Activated CD4-positive, alpha-beta memory T cell treated with anti-CD3 and anti-CD28 coated beads for 36 hours (primary cell): ENCODE measurements around the gene IFITM2. TPM values are rescaled to one million over a fixed set of nuclear protein-coding genes. Genes with fewer than 3 reads are reported as not detected.
A peak's percentile ranks its signal among the peaks of the same experiment; 100 is the strongest.
"Not testable (repeated sequence)": the region's sequence is repeated elsewhere in the genome, so short reads cannot be mapped to it uniquely, and the experiment has no call there.

Experiments
- CTCF ChIA-PET: fragments of 350-600 bp; sonication (Branson Sonifier 250); formaldehyde crosslinking; loops from one replicate; lab custom pipeline; 2021; ENCODE audit warnings: antibody characterized with exemption, inconsistent platforms; lab: Charles Lee
- POLR2A ChIA-PET: fragments of 350-600 bp; sonication (Branson Sonifier 250); formaldehyde crosslinking; loops from one replicate; lab custom pipeline; 2021; ENCODE audit warnings: antibody characterized with exemption; lab: Charles Lee
- DNase-seq: peaks from one replicate; pipeline ENCODE4 v3.0.0-alpha.2; 2020
- H3K27ac Mint-ChIP-seq: one replicate; pipeline ENCODE4 v1.8.0; 2021; ENCODE audit warnings: mixed read lengths
- H3K27me3 Mint-ChIP-seq: one replicate; pipeline ENCODE4 v1.8.0; 2021; ENCODE audit warnings: mixed read lengths
- H3K36me3 Mint-ChIP-seq: one replicate; pipeline ENCODE4 v1.8.0; 2021; ENCODE audit warnings: mixed read lengths
- H3K4me1 Mint-ChIP-seq: one replicate; pipeline ENCODE4 v1.8.0; 2021; ENCODE audit warnings: low read depth, mixed read lengths
- H3K4me3 Mint-ChIP-seq: one replicate; pipeline ENCODE4 v1.8.0; 2021; ENCODE audit warnings: mild to moderate bottlenecking, mixed read lengths
- H3K9me3 Mint-ChIP-seq: one replicate; pipeline ENCODE4 v1.8.0; 2021; ENCODE audit warnings: mixed read lengths
- intact Hi-C: fragments of 100-400 bp; cut with micrococcal nuclease; formaldehyde crosslinking; loops from one replicate; pipeline ENCODE4 v1.15.1; 2023
- total RNA-seq, 2 experiments: library from RNA; stranded (reverse); gene quantifications; one replicate each; pipeline ENCODE4 v1.2.3, GENCODE V29; 2021

IFITM2 gene
- total RNA-seq, 2 experiments from 2014 or later: 525 to 561 TPM

GRCh38 chr11:344836-345578, 37.4 kb downstream of the IFITM2 start:
- no peak for DNase-seq
- Mint-ChIP-seq H3K27ac (no peak overlapping the region), H3K36me3 (no peaks in the 10 kb centered on the region), H3K9me3 (no peaks in the 10 kb centered on the region), H3K4me3 (no peak overlapping the region), H3K27me3 (no peaks in the 10 kb centered on the region), H3K4me1 (peaks cover 8% of the 10 kb centered on the region)
- intact Hi-C loops: no loop called here
- POLR2A ChIA-PET: no interaction called here
- CTCF ChIA-PET: interaction anchor here (1.0 to 2.1 kb wide), 3 partner anchors 40 to 64 kb away, joined by 3 to 6 read pairs (median 3); no protein-coding TSS in a partner anchor

DNA sequence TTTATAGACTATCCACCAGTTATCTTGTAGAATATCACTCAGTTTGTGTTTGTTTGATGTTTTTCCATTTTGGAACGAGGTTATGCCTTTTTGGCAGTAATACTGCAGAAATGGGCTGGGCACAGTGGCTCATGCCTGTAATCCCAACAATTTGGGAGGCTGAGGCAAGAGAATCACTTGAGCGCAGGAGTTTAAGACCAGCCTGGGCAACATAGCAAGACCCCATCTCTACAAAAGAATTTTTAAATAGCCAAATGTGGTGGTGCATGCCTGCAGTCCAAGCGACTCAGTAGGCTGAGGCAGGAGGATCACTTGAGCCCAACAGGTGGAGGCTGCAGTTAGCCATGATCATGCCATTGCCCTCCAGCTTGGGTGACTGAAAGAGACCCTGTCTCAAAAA, 38.9 kb downstream of the IFITM2 start:
- ChIA-PET POLR2A (no interaction called here), CTCF (interaction anchor here (2.1 kb wide), 1 partner anchor 42 kb away, joined by 6 read pairs; no protein-coding TSS in a partner anchor)
- no peaks in the 10 kb centered on the region for H3K27me3 Mint-ChIP-seq
- no peak for DNase-seq
- H3K27ac Mint-ChIP-seq: no peak overlapping the region
- H3K36me3 Mint-ChIP-seq: no peaks in the 10 kb centered on the region
- intact Hi-C loops: no loop called here
- H3K4me3 Mint-ChIP-seq: no peak overlapping the region
- H3K9me3 Mint-ChIP-seq: no peaks in the 10 kb centered on the region
- H3K4me1 Mint-ChIP-seq: peaks cover 14% of the 10 kb centered on the region

- intact Hi-C loops, H3K4me3 Mint-ChIP-seq, DNase-seq, H3K36me3 Mint-ChIP-seq, H3K27me3 Mint-ChIP-seq, H3K27ac Mint-ChIP-seq, POLR2A ChIA-PET, H3K9me3 Mint-ChIP-seq: not testable (repeated sequence)
- H3K4me1 Mint-ChIP-seq: peaks cover 27% of the 10 kb centered on the region
- CTCF ChIA-PET: interaction anchor here (1.1 to 2.0 kb wide), 2 partner anchors 37 to 99 kb away, joined by 3 to 5 read pairs; no protein-coding TSS in a partner anchor
Observed at GRCh38 chr11:349270-349954, 41.8 kb downstream of the IFITM2 start.

DNA sequence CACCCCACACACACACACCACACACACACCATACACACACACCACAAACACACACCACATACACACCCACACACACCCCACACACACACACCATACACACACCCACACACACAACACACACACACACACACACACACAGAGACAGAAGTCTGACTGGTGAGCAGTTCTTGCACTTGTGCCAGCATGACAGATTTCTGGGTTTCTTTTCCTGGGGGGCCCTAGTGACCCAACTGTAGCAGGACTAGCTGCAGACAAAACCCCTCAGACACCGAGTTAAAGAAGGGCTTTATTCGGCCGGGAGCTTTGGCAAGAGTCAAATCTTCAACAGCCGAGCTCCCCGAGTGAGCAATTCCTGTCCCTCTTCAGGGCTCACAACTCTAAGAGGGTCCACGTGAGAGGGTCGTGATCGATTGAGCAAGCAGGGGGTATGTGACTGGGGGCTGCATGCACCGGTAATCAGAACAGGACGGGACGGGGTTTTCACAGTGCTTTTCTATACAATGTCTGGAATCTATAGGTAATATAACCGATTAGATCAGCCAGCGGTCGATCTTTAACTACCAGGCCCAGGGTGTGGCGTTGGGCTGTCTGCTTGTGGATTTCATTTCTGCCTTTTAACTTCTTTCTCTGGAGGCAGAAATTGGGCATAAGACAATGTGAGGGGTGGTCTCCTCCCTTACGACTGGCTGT, 42.6 kb downstream of the IFITM2 start:
- POLR2A ChIA-PET, H3K27me3 Mint-ChIP-seq, CTCF ChIA-PET, H3K27ac Mint-ChIP-seq, DNase-seq, H3K36me3 Mint-ChIP-seq, H3K9me3 Mint-ChIP-seq, intact Hi-C loops, H3K4me3 Mint-ChIP-seq: not testable (repeated sequence)
- peaks cover 32% of the 10 kb centered on the region for H3K4me1 Mint-ChIP-seq

DNA sequence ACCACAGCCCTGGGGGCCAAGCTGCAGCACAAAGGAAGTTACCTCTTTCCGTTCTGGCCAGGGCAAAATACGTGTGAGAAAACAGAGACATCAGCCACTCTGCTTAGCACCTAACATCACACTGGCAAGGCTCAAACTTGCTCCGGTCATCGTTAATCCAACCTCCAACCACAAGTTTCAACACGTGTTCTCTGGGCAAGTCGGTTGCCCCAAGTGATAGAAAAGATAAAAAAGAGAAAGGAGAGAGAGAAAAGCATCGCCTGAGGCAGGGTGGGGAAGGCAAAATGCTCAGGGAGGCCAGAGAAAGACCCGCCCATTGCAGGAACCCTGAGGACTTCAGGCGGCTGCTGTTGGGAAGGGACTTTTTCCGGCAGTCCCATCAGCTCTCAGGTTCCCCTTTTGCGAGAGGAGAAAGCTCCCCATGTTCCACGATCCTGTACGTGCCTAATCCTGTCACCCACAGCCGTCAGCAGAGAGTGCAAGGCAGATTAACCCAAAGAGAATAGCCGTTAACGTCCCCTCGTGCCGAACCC, 43.2 kb downstream of the IFITM2 start:
- peaks cover 1% of the 10 kb centered on the region for H3K36me3 Mint-ChIP-seq
- H3K27me3 Mint-ChIP-seq: no peaks in the 10 kb centered on the region
- ChIA-PET POLR2A (no interaction called here), CTCF (no interaction called here)
- DNase-seq: no peak
- H3K4me3 Mint-ChIP-seq: no peak overlapping the region
- H3K27ac Mint-ChIP-seq: peak overlapping the region; percentile 14
- H3K9me3 Mint-ChIP-seq: no peaks in the 10 kb centered on the region
- peaks cover 33% of the 10 kb centered on the region for H3K4me1 Mint-ChIP-seq
- intact Hi-C loops: no loop called here

DNA sequence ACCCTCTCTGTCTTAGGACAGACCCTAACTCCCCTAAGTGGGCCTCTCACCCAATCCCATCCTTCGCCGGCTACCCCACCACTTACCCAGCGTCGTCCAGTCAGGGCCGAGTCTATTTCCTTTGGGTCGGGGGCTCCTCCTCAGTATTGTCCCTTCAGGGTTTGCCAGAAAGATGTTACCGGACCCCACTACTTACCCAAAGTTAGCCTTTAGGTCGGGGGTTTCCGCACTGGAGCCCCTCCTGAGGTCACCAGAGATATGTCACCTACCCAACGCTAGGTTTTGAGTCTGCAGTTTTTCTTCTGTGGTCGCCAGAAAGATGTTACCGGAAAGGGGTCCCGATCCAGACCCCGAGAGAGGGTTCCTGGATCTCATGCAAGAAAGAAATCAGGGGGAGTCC, 43.8 kb downstream of the IFITM2 start:
- Mint-ChIP-seq H3K4me1 (peaks cover 33% of the 10 kb centered on the region), H3K36me3 (peaks cover 1% of the 10 kb centered on the region), H3K27ac (no peak overlapping the region), H3K27me3 (no peaks in the 10 kb centered on the region), H3K4me3 (no peak overlapping the region), H3K9me3 (no peaks in the 10 kb centered on the region)
- ChIA-PET POLR2A (no interaction called here), CTCF (no interaction called here)
- intact Hi-C loops: no loop called here
- no peak for DNase-seq

- intact Hi-C loops: no loop called here
- POLR2A ChIA-PET: no interaction called here
- peak overlapping the region; percentile 21 for H3K27ac Mint-ChIP-seq
- CTCF ChIA-PET: interaction anchor here (1.0 to 1.5 kb wide), 3 partner anchors 12 to 25 kb away, joined by 3 to 5 read pairs (median 4); no protein-coding TSS in a partner anchor
- H3K36me3 Mint-ChIP-seq: peaks cover 1% of the 10 kb centered on the region
- no peaks in the 10 kb centered on the region for H3K9me3 Mint-ChIP-seq
- H3K27me3 Mint-ChIP-seq: no peaks in the 10 kb centered on the region
- DNase-seq: no peak
- H3K4me3 Mint-ChIP-seq: no peak overlapping the region
- peaks cover 33% of the 10 kb centered on the region for H3K4me1 Mint-ChIP-seq
Observed at GRCh38 chr11:352456-353031, 44.9 kb downstream of the IFITM2 start.

- POLR2A ChIA-PET: no interaction called here
- CTCF ChIA-PET: interaction anchor here (0.9 to 1.5 kb wide), 4 partner anchors 11 to 48 kb away, joined by 3 to 5 read pairs (median 4); no protein-coding TSS in a partner anchor
- DNase-seq: peak; percentile 8
- Mint-ChIP-seq H3K36me3 (peaks cover 1% of the 10 kb centered on the region), H3K4me3 (no peak overlapping the region), H3K9me3 (no peaks in the 10 kb centered on the region), H3K27me3 (no peaks in the 10 kb centered on the region), H3K4me1 (peaks cover 33% of the 10 kb centered on the region), H3K27ac (peak overlapping the region; percentile 56)
- intact Hi-C loops: no loop called here
Observed at GRCh38 chr11:353179-353873, 45.7 kb downstream of the IFITM2 start.

DNA sequence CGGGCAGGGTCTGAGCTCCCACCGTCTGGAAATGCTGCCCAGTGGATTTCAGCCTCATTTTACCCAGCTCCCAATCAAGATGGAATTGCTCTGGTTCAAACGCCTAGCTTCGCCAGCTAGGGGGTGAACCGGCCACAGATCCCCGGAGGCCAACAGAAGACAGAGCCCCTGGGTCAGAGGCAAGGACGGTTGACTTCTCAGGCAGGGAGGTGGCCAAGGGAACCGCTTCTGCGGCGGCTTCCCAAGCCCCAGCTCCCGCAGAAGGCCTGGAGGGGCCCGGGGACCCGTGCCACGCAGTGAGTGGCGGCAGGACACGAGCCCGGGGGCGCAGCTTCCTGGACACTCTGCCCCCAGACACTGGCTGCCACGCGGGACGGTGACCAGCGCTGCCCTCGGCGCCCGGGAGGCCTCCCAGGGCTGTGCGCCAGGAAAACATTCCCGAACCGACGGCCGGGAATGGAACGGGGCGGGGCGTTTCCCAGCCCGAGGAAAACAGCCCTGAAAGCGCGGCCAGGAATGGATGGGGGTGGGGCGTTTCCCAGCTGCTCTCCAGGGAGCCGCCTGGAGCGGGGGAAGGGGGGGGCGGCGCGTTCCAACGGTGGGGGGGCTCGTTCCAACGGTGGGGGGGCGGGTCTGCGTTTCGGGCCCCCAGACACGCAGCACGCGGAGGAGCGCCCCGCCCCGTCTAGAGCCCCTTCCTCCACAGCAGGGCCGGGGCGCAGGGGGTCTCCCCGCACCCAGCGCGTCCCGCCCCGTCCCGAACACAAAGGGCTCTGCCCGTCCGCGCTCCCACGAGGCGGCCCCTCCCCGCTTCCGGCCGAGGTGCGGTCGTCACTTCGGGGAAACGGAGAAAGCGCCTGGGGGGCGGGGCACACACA, 48.2 kb downstream of the IFITM2 start:
- no peak overlapping the region for H3K4me3 Mint-ChIP-seq
- intact Hi-C loops: loop anchor here (1.0 to 5.0 kb wide), 6 partner anchors 41 to 149 kb away; partner anchors contain the start of genes BET1L, PSMD13, RIC8A and SIRT3
- H3K36me3 Mint-ChIP-seq: peaks cover 1% of the 10 kb centered on the region
- peaks cover 32% of the 10 kb centered on the region for H3K4me1 Mint-ChIP-seq
- H3K27ac Mint-ChIP-seq: no peak overlapping the region
- peak; percentile 92 for DNase-seq
- ChIA-PET POLR2A (interaction anchor here (0.7 to 3.0 kb wide), 22 partner anchors 17 to 151 kb away, joined by 3 to 47 read pairs (median 4); partner anchors contain the start of genes BET1L, IFITM2, PSMD13 and PTDSS2), CTCF (interaction anchor here (0.6 to 2.2 kb wide), 13 partner anchors 29 to 149 kb away, joined by 3 to 18 read pairs (median 7); partner anchors contain the start of genes BET1L, IFITM1, PSMD13 and RIC8A)
- no peaks in the 10 kb centered on the region for H3K9me3 Mint-ChIP-seq
- H3K27me3 Mint-ChIP-seq: no peaks in the 10 kb centered on the region

- CTCF ChIA-PET: interaction anchor here (0.6 to 2.2 kb wide), 6 partner anchors 39 to 150 kb away, joined by 3 to 18 read pairs (median 16); partner anchors contain the start of gene IFITM1
- no peak overlapping the region for H3K27ac Mint-ChIP-seq
- no peak overlapping the region for H3K4me3 Mint-ChIP-seq
- intact Hi-C loops: loop anchor here (2.0 to 5.0 kb wide), 3 partner anchors 52 to 149 kb away; partner anchors contain the start of genes BET1L and RIC8A
- H3K27me3 Mint-ChIP-seq: no peaks in the 10 kb centered on the region
- POLR2A ChIA-PET: interaction anchor here (1.0 to 3.0 kb wide), 8 partner anchors 27 to 149 kb away, joined by 3 to 47 read pairs (median 9); partner anchors contain the start of genes BET1L and RIC8A
- H3K4me1 Mint-ChIP-seq: peaks cover 29% of the 10 kb centered on the region
- H3K36me3 Mint-ChIP-seq: peaks cover 1% of the 10 kb centered on the region
- DNase-seq: no peak
- H3K9me3 Mint-ChIP-seq: peaks cover 5% of the 10 kb centered on the region
Observed at GRCh38 chr11:356610-357009, 49.0 kb downstream of the IFITM2 start.
